OCI-LY7 (cell line): ENCODE measurements around the gene CFAP97.

ENCODE experiments used
- EZH2phosphoT487 ChIP-seq: fragments of 200-600 bp; sonication (generic); IDR thresholded peaks from 2 replicates; pipeline ENCODE4 v1.6.1; 2018; ENCODE audit warnings: low read depth, borderline replicate concordance, mild to moderate bottlenecking, mixed run types, antibody characterized with exemption, low read length, moderate library complexity, mixed read lengths
- TF ChIP-seq, protein P1 (sequence below): fragments of 200-600 bp; sonication (generic); conservative IDR thresholded peaks from 2 replicates; pipeline ENCODE4 v1.5.1; 2014; ENCODE audit warnings: mild to moderate bottlenecking, antibody characterized with exemption, low read length, moderate library complexity, mixed read lengths

- TF ChIP-seq, protein P1, sequence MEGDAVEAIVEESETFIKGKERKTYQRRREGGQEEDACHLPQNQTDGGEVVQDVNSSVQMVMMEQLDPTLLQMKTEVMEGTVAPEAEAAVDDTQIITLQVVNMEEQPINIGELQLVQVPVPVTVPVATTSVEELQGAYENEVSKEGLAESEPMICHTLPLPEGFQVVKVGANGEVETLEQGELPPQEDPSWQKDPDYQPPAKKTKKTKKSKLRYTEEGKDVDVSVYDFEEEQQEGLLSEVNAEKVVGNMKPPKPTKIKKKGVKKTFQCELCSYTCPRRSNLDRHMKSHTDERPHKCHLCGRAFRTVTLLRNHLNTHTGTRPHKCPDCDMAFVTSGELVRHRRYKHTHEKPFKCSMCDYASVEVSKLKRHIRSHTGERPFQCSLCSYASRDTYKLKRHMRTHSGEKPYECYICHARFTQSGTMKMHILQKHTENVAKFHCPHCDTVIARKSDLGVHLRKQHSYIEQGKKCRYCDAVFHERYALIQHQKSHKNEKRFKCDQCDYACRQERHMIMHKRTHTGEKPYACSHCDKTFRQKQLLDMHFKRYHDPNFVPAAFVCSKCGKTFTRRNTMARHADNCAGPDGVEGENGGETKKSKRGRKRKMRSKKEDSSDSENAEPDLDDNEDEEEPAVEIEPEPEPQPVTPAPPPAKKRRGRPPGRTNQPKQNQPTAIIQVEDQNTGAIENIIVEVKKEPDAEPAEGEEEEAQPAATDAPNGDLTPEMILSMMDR: peak; percentile 43; the same call in 1 of the 2 replicates
- no peak for TF ChIP-seq EZH2phosphoT487
These were observed 23.3 kb upstream of the CFAP97 start for GRCh38 chr4:185227131-185227551.
